Transverse colon (tissue), 4 donors: ENCODE data around the gene SIPA1L3. TPM values are rescaled to one million over a fixed set of nuclear protein-coding genes. Genes with fewer than 3 reads are reported as not detected.

Experiments
- DNase-seq: peaks from one replicate; pipeline ENCODE4 v3.0.0-alpha.2; 2019
- H3K27ac ChIP-seq, 4 donors: fragments of 200-600 bp; sonication (generic); 2 replicates each; pipeline ENCODE4 v1.5.1; 2016 to 2018; ENCODE audit warnings: inconsistent platforms in 4 of 4
- H3K27me3 ChIP-seq: fragments of 200-600 bp; sonication (generic); 2 replicates; pipeline ENCODE4 v1.5.1; 2017; ENCODE audit warnings: inconsistent platforms
- H3K36me3 ChIP-seq, 4 donors: fragments of 200-600 bp; sonication (generic); 2 replicates each; pipeline ENCODE4 v1.5.1; 2017 to 2019; ENCODE audit warnings: inconsistent platforms in 4 of 4
- H3K4me1 ChIP-seq, 4 donors: fragments of 200-600 bp; sonication (generic); 2 replicates each; pipeline ENCODE4 v1.5.1; 2017 to 2020; ENCODE audit warnings: inconsistent platforms in 4 of 4
- H3K4me3 ChIP-seq, 4 donors: fragments of 200-600 bp; sonication (generic); 1 replicate in 1 of 4; 2 replicates in 3 of 4; pipeline versions ENCODE4 v1.5.1 to v1.6.1; 2017 to 2019; ENCODE audit warnings: inconsistent platforms in 4 of 4
- H3K9me3 ChIP-seq, 2 donors: fragments of 200-600 bp; sonication (generic); 2 replicates each; pipeline ENCODE4 v1.5.1; 2017 to 2019; ENCODE audit warnings: inconsistent platforms in 2 of 2
- EP300 ChIP-seq: sonication (generic); formaldehyde crosslinking; IDR thresholded peaks from one replicate; pipeline ENCODE4 v1.6.1; 2017; ENCODE audit warnings: antibody characterized with exemption, low read depth
- POLR2A ChIP-seq: fragments of 450-650 bp; IDR thresholded peaks from one replicate; pipeline ENCODE4 v1.6.1; 2016; ENCODE audit warnings: antibody characterized with exemption, mild to moderate bottlenecking, moderate library complexity
- POLR2AphosphoS5 ChIP-seq, 3 donors: sonication (generic); formaldehyde crosslinking; IDR thresholded peaks; one replicate each; pipeline ENCODE4 v1.6.1; 2016; ENCODE audit warnings: antibody characterized with exemption in 3 of 3
- WGBS, 2 donors: methylation state at CpG; one replicate each; pipeline ENCODE4 v1.1.5; 2018; ENCODE audit warnings: low coverage in 1 of 2; 5-methylcytosine and 5-hydroxymethylcytosine counted together
- in situ Hi-C, 4 donors: fragments of 200-750 bp; cut with MboI; loops; one replicate each; pipeline versions ENCODE4 v1.15.0 to v1.15.1; 2017; ENCODE audit warnings: low sequenced_read_pairs in 3 of 4, low pct_ligation_motif_present in 1 of 4, low pct_unique_long_range_greater_than_20kb in 1 of 4
- intact Hi-C: fragments of 100-400 bp; cut with DNase I; formaldehyde crosslinking; loops from one replicate; pipeline ENCODE4 v1.15.1; 2023; ENCODE audit warnings: low total_unique reads
- total RNA-seq, 4 donors: library from RNA; depleted of rRNA; stranded (reverse); fragments of >200 nt; gene quantifications; one replicate each; pipeline ENCODE4 v1.1.0, GENCODE V29; 2016
- TF ChIP-seq, protein P1 (sequence below), 5 experiments: fragments of 200-600 bp in 3 of 5; fragments of 450-650 bp in 2 of 5; sonication (generic) in 3 of 5; IDR thresholded peaks; 1 replicate in 2 of 5; 2 replicates in 3 of 5; pipeline ENCODE4 v1.5.1; 2016 to 2017; ENCODE audit warnings: antibody characterized with exemption in 5 of 5, inconsistent platforms in 3 of 5, mild to moderate bottlenecking in 2 of 5, moderate library complexity in 1 of 5

The SIPA1L3 gene
- total RNA-seq, 4 donors from 2014 or later, result 191 to 284 (median 231) TPM

GRCh38 chr19:38081547-38082255 is 174.7 kb downstream of the SIPA1L3 start:
- in situ Hi-C loops, result loop anchor here in 2 of 4 donors (25.0 kb wide), 2 partner anchors 169 to 194 kb away; partner anchors contain the start of genes SIPA1L3 (in 1 of the 2) and WDR87 (in 1 of the 2)
- Histone ChIP-seq H3K27me3 (no peaks in the 10 kb centered on the region), H3K4me3 (no peak overlapping the region), H3K27ac (no peak overlapping the region), H3K9me3 (no peaks in the 10 kb centered on the region), H3K4me1 (peaks cover 0 to 5% (median 3%) of the 10 kb centered on the region in 4 donors), H3K36me3 (peaks cover 0 to 13% (median 5%) of the 10 kb centered on the region in 4 donors)
- no peak for TF ChIP-seq POLR2A
- no peak for TF ChIP-seq POLR2AphosphoS5 (IDR thresholded peaks at IDR 0.05)
- TF ChIP-seq, protein P1, sequence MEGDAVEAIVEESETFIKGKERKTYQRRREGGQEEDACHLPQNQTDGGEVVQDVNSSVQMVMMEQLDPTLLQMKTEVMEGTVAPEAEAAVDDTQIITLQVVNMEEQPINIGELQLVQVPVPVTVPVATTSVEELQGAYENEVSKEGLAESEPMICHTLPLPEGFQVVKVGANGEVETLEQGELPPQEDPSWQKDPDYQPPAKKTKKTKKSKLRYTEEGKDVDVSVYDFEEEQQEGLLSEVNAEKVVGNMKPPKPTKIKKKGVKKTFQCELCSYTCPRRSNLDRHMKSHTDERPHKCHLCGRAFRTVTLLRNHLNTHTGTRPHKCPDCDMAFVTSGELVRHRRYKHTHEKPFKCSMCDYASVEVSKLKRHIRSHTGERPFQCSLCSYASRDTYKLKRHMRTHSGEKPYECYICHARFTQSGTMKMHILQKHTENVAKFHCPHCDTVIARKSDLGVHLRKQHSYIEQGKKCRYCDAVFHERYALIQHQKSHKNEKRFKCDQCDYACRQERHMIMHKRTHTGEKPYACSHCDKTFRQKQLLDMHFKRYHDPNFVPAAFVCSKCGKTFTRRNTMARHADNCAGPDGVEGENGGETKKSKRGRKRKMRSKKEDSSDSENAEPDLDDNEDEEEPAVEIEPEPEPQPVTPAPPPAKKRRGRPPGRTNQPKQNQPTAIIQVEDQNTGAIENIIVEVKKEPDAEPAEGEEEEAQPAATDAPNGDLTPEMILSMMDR (IDR thresholded peaks at IDR 0.05), result no peak
- no peak for TF ChIP-seq EP300
- intact Hi-C loops, result no loop called here
- DNase-seq, result no peak
- WGBS, 2 donors, result 95% methylated on average over 37 of the region's 51 CpGs; no CpG with 5 or more reads in 1 of the 2 donors

DNA sequence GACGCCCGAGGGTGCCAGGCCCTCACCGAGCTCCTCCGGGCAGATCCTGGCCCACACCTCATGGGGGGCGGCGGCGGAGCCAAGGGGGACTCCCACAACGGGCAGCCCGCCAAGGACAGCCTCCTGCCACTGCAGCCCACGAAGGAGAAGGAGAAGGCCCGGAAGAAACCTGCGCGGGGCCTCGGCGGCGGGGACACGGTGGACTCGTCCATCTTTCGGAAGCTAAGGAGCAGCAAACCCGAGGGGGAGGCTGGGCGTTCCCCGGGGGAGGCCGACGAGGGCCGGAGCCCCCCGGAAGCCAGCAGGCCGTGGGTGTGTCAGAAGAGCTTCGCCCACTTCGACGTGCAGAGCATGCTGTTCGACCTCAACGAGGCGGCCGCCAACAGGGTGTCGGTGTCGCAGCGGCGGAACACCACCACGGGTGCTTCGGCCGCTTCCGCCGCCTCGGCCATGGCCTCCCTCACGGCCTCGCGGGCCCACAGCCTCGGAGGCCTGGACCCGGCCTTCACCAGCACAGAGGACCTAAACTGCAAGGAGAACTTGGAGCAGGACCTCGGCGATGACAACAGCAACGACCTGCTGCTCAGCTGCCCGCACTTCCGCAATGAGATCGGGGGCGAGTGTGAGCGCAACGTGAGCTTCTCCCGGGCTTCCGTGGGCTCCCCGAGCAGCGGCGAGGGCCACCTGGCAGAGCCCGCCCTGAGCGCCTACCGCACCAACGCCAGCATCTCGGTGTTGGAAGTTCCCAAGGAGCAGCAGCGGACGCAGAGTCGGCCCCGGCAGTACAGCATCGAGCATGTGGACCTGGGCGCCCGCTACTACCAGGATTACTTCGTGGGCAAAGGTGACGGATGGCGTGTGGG is 175.5 kb downstream of the SIPA1L3 start:
- Histone ChIP-seq H3K27me3 (no peaks in the 10 kb centered on the region), H3K4me1 (peaks cover 0 to 5% (median 3%) of the 10 kb centered on the region in 4 donors), H3K36me3 (peaks cover 0 to 13% (median 5%) of the 10 kb centered on the region in 4 donors), H3K9me3 (no peaks in the 10 kb centered on the region), H3K27ac (no peak overlapping the region), H3K4me3 (no peak overlapping the region)
- in situ Hi-C loops (loop anchor here in 2 of 4 donors (25.0 kb wide), 2 partner anchors 170 to 195 kb away; partner anchors contain the start of genes SIPA1L3 (in 1 of the 2) and WDR87 (in 1 of the 2)), intact Hi-C loops (no loop called here)
- WGBS, 2 donors, result 97 to 98% methylated on average over 12 to 75 of the region's 78 CpGs
- no peak for DNase-seq
- TF ChIP-seq, protein P1 (IDR thresholded peaks at IDR 0.05), result no peak
- no peak for TF ChIP-seq EP300
- TF ChIP-seq POLR2AphosphoS5 (IDR thresholded peaks at IDR 0.05), result no peak
- TF ChIP-seq POLR2A, result no peak

GRCh38 chr19:38084196-38084595 is 177.2 kb downstream of the SIPA1L3 start:
- TF ChIP-seq, protein P1 (IDR thresholded peaks at IDR 0.05), result no peak
- TF ChIP-seq POLR2AphosphoS5 (IDR thresholded peaks at IDR 0.05), result no peak
- no peak for TF ChIP-seq POLR2A
- Histone ChIP-seq H3K36me3 (peaks cover 0 to 19% (median 5%) of the 10 kb centered on the region in 4 donors), H3K27ac (no peak overlapping the region), H3K9me3 (no peaks in the 10 kb centered on the region), H3K4me1 (peaks cover 0 to 5% (median 3%) of the 10 kb centered on the region in 4 donors), H3K4me3 (no peak overlapping the region), H3K27me3 (no peaks in the 10 kb centered on the region)
- in situ Hi-C loops, result loop anchor here in 2 of 4 donors (25.0 kb wide), 2 partner anchors 172 to 197 kb away; partner anchors contain the start of genes SIPA1L3 (in 1 of the 2) and WDR87 (in 1 of the 2)
- intact Hi-C loops, result no loop called here
- DNase-seq, result no peak
- WGBS, 2 donors, result 96 to 97% methylated on average over 7 of the region's 7 CpGs

DNA sequence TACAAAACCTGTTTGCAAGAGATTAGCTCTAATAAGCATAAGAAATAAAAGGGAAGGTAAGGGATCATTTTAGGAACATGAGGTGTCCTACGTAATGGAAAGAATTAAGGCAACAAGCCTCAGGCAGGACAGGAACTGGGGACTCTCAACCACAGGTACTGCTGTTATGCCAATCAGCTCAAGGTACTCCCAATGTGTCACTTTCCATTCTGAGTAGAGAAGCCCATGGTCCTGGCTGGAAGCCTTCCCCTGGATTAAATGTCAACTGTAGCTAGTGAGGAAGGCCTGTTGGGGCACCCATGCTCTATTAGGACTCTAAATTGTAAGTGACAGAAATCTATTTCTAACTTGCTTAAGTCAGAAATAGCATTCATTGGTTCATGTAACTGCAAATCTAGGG is 182.4 kb downstream of the SIPA1L3 start:
- H3K4me1 ChIP-seq, result no peaks in the 10 kb centered on the region
- intact Hi-C loops (no loop called here), in situ Hi-C loops (loop anchor here in 2 of 4 donors (25.0 kb wide), 2 partner anchors 177 to 202 kb away; partner anchors contain the start of genes SIPA1L3 (in 1 of the 2) and WDR87 (in 1 of the 2))
- 86 to 92% methylated on average over 1 of the region's 1 CpG for WGBS, 2 donors
- no peak for DNase-seq
- H3K4me3 ChIP-seq, result no peak overlapping the region
- no peaks in the 10 kb centered on the region for H3K9me3 ChIP-seq
- H3K27ac ChIP-seq, result no peak overlapping the region
- H3K27me3 ChIP-seq, result no peaks in the 10 kb centered on the region
- peaks cover 0 to 6% (median 3%) of the 10 kb centered on the region in 4 donors for H3K36me3 ChIP-seq
- TF ChIP-seq EP300 (no peak), POLR2AphosphoS5 (IDR thresholded peaks at IDR 0.05) (no peak)
